Thyroid gland (tissue), 4 donors: ENCODE results near the gene ABCC4. TPM values are rescaled to one million over a fixed set of nuclear protein-coding genes. Genes with fewer than 3 reads are reported as not detected.
"Not testable (repeated sequence)": the region's sequence is repeated elsewhere in the genome, so short reads cannot be mapped to it uniquely, and the experiment has no call there.

ENCODE experiments used
- DNase-seq, 2 donors: peaks; one replicate each; pipeline ENCODE4 v3.0.0-alpha.2; 2019
- H3K27ac ChIP-seq, 3 donors: fragments of 200-600 bp; sonication (generic); 1 replicate in 2 of 3; 2 replicates in 1 of 3; pipeline ENCODE4 v1.5.1; 2016 to 2019; ENCODE audit warnings: mild to moderate bottlenecking in 1 of 3, moderate library complexity in 1 of 3
- H3K27me3 ChIP-seq: fragments of 200-600 bp; sonication (generic); one replicate; pipeline ENCODE4 v1.5.1; 2019
- H3K36me3 ChIP-seq, 2 donors: fragments of 200-600 bp; sonication (generic); one replicate each; pipeline ENCODE4 v1.5.1; 2016 to 2019
- H3K4me1 ChIP-seq, 2 donors: fragments of 200-600 bp; sonication (generic); one replicate each; pipeline ENCODE4 v1.5.1; 2017 to 2019
- H3K4me3 ChIP-seq, 3 donors: fragments of 200-600 bp; sonication (generic); replicated peaks in 1 of 3; 1 replicate in 2 of 3; 2 replicates in 1 of 3; pipeline ENCODE4 v1.5.1; 2016; ENCODE audit warnings: mild to moderate bottlenecking in 1 of 3
- H3K9me3 ChIP-seq: fragments of 200-600 bp; sonication (generic); one replicate; pipeline ENCODE4 v1.5.1; 2017
- CTCF ChIP-seq, 6 experiments: fragments of 200-600 bp in 3 of 6; fragments of 450-650 bp in 3 of 6; sonication (generic) in 3 of 6; IDR thresholded peaks; one replicate each; pipeline ENCODE4 v1.5.1; 2016 to 2019; ENCODE audit warnings: antibody characterized with exemption in 6 of 6, mild to moderate bottlenecking in 2 of 6, inconsistent platforms in 1 of 6, moderate library complexity in 1 of 6
- POLR2A ChIP-seq, 2 donors: fragments of 450-650 bp; IDR thresholded peaks; one replicate each; pipeline ENCODE4 v1.6.1; 2017; ENCODE audit warnings: antibody characterized with exemption in 2 of 2, mild to moderate bottlenecking in 2 of 2, moderate library complexity in 1 of 2
- WGBS, 2 donors: methylation state at CpG; one replicate each; pipeline ENCODE4 v1.1.5; 2017; 5-methylcytosine and 5-hydroxymethylcytosine counted together
- intact Hi-C: fragments of 100-400 bp; cut with DNase I; formaldehyde crosslinking; loops from one replicate; pipeline ENCODE4 v1.15.1; 2023
- total RNA-seq, 4 donors: library from RNA; depleted of rRNA; stranded (reverse); fragments of >200 nt; gene quantifications; one replicate each; pipeline ENCODE4 v1.2.3, GENCODE V29; 2016

The ABCC4 gene
- total RNA-seq, 4 donors from 2014 or later: 9.1 to 29.6 (median 19.7) TPM

- no peaks in the 10 kb centered on the region for H3K9me3 ChIP-seq
- no peaks in the 10 kb centered on the region for H3K27me3 ChIP-seq
- DNase-seq: no peak
- no peak overlapping the region for H3K4me3 ChIP-seq
- H3K27ac ChIP-seq: no peak overlapping the region
- intact Hi-C loops: no loop called here
- no peak for TF ChIP-seq CTCF (IDR thresholded peaks at IDR 0.05)
- no peak for TF ChIP-seq POLR2A (IDR thresholded peaks at IDR 0.05)
- peaks cover 17% of the 10 kb centered on the region in 2 donors for H3K4me1 ChIP-seq
- WGBS, 2 donors: 90 to 94% methylated on average over 7 of the region's 7 CpGs
- no peaks in the 10 kb centered on the region for H3K36me3 ChIP-seq
Observed at GRCh38 chr13:95204231-95204765, 97.0 kb downstream of the ABCC4 start.

GRCh38 chr13:95201814-95202651, 99.2 kb downstream of the ABCC4 start:
- Histone ChIP-seq H3K4me3 (no peak overlapping the region), H3K36me3 (no peaks in the 10 kb centered on the region), H3K27me3 (no peaks in the 10 kb centered on the region), H3K9me3 (no peaks in the 10 kb centered on the region), H3K4me1 (peaks cover 17 to 18% of the 10 kb centered on the region in 2 donors), H3K27ac (no peak overlapping the region)
- no peak for DNase-seq
- WGBS, 2 donors: 93% methylated on average over 12 of the region's 12 CpGs
- TF ChIP-seq POLR2A (IDR thresholded peaks at IDR 0.05): no peak
- intact Hi-C loops: no loop called here

GRCh38 chr13:95200386-95200957, 100.8 kb downstream of the ABCC4 start:
- H3K9me3 ChIP-seq, H3K4me3 ChIP-seq, H3K27me3 ChIP-seq, intact Hi-C loops, H3K36me3 ChIP-seq: not testable (repeated sequence)
- WGBS, 2 donors: 43 to 58% methylated on average over 13 of the region's 13 CpGs
- peak; percentile 87 to 88 for DNase-seq
- H3K4me1 ChIP-seq: peaks cover 17 to 18% of the 10 kb centered on the region in 2 donors
- peak overlapping the region; percentile 71 to 86 (median 71) for H3K27ac ChIP-seq

GRCh38 chr13:95199896-95200295, 101.4 kb downstream of the ABCC4 start:
- Histone ChIP-seq H3K36me3 (no peaks in the 10 kb centered on the region), H3K9me3 (no peaks in the 10 kb centered on the region), H3K27me3 (no peaks in the 10 kb centered on the region), H3K4me3 (no peak overlapping the region), H3K4me1 (peaks cover 17 to 23% of the 10 kb centered on the region in 2 donors), H3K27ac (peak overlapping the region; percentile 71 to 86 (median 71))
- intact Hi-C loops: loop anchor here (10.0 kb wide), 1 partner anchor 95 kb away; no protein-coding TSS in a partner anchor
- TF ChIP-seq CTCF (IDR thresholded peaks at IDR 0.05): no peak
- no peak for TF ChIP-seq POLR2A (IDR thresholded peaks at IDR 0.05)
- 82 to 85% methylated on average over 4 of the region's 4 CpGs for WGBS, 2 donors
- no peak for DNase-seq

GRCh38 chr13:95198606-95199005, 102.6 kb downstream of the ABCC4 start:
- H3K27ac ChIP-seq, H3K36me3 ChIP-seq, H3K4me3 ChIP-seq, DNase-seq, H3K27me3 ChIP-seq, H3K9me3 ChIP-seq: not testable (repeated sequence)
- peaks cover 21 to 33% of the 10 kb centered on the region in 2 donors for H3K4me1 ChIP-seq
- 77 to 94% methylated on average over 2 of the region's 2 CpGs for WGBS, 2 donors
- intact Hi-C loops: loop anchor here (10.0 kb wide), 1 partner anchor 96 kb away; no protein-coding TSS in a partner anchor

- H3K4me3 ChIP-seq: no peak overlapping the region
- H3K4me1 ChIP-seq: peaks cover 29 to 44% of the 10 kb centered on the region in 2 donors
- 78 to 92% methylated on average over 4 of the region's 4 CpGs for WGBS, 2 donors
- no peak overlapping the region for H3K27ac ChIP-seq
- H3K9me3 ChIP-seq: no peaks in the 10 kb centered on the region
- H3K27me3 ChIP-seq: no peaks in the 10 kb centered on the region
- intact Hi-C loops: loop anchor here (10.0 kb wide), 1 partner anchor 97 kb away; no protein-coding TSS in a partner anchor
- TF ChIP-seq CTCF (IDR thresholded peaks at IDR 0.05) (no peak), POLR2A (IDR thresholded peaks at IDR 0.05) (no peak)
- DNase-seq: no peak
- H3K36me3 ChIP-seq: no peaks in the 10 kb centered on the region
Observed at GRCh38 chr13:95197548-95197947, 103.7 kb downstream of the ABCC4 start.
